GM11168 (cell line): ENCODE results near the gene MPC1.

Experiments
- in situ Hi-C: fragments of 300-500 bp; cut with MboI; formaldehyde crosslinking; loops from one replicate; pipeline ENCODE4 v1.12.0; 2022; ENCODE audit warnings: low sequenced_read_pairs; ENCODE audit not compliant: unreplicated experiment

MPC1 gene

DNA sequence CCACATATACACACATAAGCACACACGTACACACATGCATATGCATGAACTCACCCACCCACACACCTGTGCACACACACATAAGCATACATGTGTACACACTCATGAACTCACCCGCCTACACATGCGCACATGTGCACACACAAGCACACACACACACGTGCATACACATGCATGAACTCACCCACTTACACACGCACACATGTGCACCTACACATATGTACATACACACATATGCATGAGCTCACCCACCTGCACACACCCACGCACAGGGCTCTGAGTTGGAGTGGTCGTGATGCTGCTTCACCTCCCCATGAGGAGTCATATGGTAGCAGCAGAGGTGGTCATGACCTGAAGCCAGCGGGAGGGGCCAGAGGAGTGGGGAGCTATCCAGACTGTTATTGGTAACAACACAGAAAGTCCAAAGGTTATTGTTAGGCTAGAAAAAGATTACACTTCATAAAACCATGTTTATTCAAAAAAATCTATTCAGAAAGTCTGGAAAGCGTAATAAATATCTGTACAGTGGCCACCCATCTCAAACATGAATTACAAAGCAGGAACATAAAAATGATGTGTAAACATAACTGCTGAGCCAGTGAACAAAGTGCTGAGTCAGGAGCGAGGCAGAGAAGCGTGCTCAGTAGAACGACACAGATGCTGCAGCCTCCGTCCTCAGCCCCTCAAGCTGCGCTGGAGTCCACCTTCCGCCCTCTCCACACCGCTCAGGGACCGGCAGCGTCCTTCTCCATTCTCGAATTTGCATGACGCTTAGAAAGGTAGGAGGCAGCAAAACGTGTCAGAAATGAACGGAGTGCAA lies 26.4 kb upstream of the MPC1 start:
- in situ Hi-C loops: no loop called here

DNA sequence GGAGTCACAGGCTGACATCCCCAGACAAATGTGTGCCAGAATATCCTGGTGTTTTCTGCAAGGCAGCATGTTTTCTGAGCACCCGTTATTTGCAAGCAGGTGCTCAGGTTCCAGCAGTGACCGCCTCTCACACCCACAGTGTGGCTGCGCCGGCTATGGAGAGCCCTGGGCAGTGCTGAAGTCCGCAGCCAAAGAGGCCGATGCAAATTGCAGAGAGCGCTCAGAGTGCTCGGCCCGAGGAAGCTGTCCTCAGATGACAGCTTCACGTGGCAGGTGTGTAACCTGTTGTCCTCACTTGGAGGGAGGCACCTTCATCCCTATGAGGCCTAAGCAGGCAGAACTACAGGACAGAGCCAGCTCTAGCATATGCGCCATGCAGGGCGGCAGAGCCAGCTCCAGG lies 23.5 kb upstream of the MPC1 start:
- in situ Hi-C loops: no loop called here

- in situ Hi-C loops: no loop called here
Observed at GRCh38 chr6:166405386-166405785, 22.6 kb upstream of the MPC1 start.

DNA sequence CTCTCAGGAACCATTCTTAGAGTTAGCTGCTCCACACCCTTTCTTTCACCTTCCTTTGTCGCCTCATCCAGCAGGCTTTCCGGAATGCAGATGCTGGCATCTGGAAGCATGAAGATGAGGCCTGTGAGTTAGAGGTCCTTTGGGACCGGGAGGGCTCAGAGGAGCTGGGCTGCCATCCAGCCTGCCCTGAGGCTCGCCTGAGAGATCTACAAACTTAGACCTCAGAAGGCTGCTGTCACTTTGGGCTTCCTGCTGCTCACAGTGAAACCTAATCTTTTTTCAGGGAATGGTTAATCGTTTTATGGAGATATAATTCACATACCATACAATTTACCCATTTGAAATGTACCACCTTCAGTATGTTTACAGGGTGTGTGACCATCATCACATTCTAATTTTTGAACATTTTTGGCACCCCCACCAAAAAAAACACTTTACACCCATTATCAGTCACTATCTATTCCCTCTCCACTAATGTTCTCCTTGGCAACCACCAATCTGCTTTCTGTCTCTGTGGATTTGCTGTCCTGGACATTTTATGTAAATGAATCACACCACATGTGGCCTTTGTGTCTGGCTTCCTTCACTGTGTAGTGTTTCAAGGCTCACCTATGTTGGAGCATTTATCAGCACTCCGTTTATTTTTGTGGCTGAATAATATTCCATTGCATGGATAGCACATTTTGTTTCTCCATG lies 20.0 kb upstream of the MPC1 start:
- in situ Hi-C loops: loop anchor here (5.0 kb wide), 1 partner anchor 125 kb away; no protein-coding TSS in a partner anchor

DNA sequence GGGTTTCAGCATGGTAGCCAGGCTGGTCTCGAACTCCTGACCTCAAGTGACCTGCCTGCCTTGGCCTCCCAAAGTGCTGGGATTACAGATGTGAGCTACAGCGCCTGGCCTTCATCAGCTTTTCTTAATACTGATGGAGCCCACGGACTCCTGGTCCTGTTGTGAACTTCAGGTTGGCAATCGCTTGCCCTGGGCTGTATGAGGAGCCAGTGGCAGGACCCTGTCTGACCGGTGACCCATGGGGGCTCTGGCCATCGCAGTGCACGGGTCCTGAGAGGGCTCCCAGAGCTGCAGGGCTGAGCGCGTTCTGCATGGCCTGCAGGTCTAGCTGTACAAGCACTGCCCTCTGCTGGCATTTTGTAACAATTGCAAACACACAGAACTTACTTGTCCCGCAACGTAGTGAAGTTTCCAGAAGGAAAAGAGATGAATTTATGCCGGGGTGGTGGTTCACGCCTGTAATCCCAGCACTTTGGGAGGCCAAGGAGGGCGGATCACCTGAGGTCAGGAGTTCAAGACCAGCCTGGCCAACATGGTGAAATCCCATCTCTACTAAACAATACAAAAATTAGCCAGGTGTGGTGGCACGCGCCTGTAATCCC lies 18.0 kb upstream of the MPC1 start:
- in situ Hi-C loops: loop anchor here (5.0 kb wide), 1 partner anchor 123 kb away; no protein-coding TSS in a partner anchor

GRCh38 chr6:166400181-166400580 lies 17.4 kb upstream of the MPC1 start:
- in situ Hi-C loops: loop anchor here (5.0 kb wide), 1 partner anchor 123 kb away; no protein-coding TSS in a partner anchor

- in situ Hi-C loops: loop anchor here (5.0 to 25.0 kb wide), 2 partner anchors 101 to 511 kb away; no protein-coding TSS in a partner anchor
Observed at GRCh38 chr6:166398348-166398747, 15.6 kb upstream of the MPC1 start.

- in situ Hi-C loops: loop anchor here (5.0 to 25.0 kb wide), 2 partner anchors 101 to 511 kb away; no protein-coding TSS in a partner anchor
Observed at GRCh38 chr6:166397849-166398248, 15.1 kb upstream of the MPC1 start.

GRCh38 chr6:166395778-166396177 lies 13.0 kb upstream of the MPC1 start:
- in situ Hi-C loops: loop anchor here (5.0 to 25.0 kb wide), 2 partner anchors 98 to 508 kb away; no protein-coding TSS in a partner anchor

GRCh38 chr6:166395351-166395750 lies 12.6 kb upstream of the MPC1 start:
- in situ Hi-C loops: loop anchor here (5.0 to 25.0 kb wide), 2 partner anchors 98 to 508 kb away; no protein-coding TSS in a partner anchor

DNA sequence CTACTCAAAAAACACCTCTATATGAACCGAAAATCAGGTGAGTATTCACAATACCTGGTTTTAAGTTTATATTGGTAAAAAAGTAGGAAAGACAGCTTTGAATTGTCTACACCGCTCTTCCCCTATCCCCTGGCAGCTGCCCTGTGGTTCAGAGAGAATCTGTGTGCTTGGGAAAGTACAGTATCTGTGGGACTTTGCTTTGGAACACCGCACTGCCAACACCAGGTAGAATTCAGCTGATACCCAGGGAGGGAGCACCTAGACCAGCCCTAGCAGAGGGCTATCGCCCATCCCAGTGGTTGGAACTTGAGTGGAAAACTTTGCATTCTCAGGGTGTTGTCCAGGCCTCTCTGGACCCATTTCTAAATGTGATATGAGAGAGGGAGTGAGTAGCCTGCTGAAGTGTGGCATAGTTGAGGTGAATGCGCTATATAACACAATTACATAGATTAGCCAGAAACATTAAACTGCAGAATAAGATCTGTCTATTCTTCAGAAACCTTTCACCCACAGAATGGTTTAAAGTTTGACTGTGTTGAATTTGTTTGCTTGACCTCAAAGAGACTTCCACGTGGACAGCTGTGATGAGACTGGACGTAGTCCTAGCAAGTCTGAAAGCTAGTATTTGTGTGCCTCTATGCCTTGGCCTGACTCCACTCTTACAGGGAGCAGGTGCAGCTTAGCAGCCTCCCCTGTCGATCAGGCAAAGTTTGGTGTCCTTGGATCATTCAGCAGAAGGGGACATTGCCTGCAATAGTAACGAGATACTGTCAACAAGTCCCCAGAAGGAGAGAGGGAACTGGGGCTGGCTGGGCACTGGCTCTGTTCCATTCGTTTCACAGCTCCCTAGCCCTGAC lies 11.5 kb upstream of the MPC1 start:
- in situ Hi-C loops: loop anchor here (25.0 kb wide), 1 partner anchor 507 kb away; no protein-coding TSS in a partner anchor

DNA sequence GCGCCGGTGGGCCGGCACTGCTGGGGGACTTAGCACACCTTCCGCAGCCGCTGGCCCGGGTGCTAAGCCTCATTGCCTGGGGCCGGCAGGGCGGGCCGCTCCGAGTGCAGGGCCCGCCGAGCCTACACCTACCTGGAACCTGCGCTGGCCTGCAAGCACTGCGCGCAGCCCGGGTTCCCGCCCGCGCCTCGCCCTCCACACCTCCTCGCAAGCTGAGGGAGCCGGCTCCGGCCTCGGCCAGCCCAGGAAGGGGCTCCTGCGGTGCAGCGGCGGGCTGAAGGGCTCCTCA lies 10.7 kb upstream of the MPC1 start:
- in situ Hi-C loops: loop anchor here (25.0 kb wide), 1 partner anchor 506 kb away; no protein-coding TSS in a partner anchor

DNA sequence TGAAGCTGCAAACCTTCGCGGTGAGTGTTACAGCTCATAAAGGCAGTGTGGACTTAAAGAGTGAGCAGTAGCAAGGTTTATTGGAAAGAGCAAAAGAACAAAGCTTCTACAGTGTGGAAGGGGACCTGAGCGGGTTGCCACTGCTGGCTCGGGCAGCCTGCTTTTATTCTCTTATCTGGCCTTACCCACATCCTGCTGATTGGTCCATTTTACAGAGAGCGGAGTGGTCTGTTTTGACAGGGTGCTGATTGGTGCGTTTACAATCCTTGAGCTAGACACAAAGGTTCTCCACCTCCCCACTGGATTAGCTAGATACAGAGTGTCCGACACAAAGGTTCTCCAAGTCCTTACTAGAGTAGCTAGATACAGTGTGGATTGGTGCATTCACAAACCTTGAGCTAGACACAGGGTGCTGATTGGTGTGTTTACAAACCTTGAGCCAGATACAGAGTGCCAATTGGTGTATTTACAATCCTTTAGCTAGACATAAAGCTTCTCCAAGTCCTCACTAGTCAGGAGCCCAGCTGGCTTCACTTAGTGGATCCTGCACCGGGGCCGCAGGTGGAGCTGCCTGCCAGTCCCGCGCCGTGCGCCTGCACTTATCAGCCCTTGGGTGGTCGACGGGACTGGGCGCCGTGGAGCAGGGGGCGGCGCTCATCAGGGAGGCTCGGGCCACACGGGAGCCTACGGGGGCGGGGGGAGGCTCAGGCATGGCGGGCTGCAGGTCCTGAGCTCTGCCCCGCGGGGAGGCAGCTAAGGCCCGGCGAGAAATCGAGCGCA lies 10.2 kb upstream of the MPC1 start:
- in situ Hi-C loops: loop anchor here (25.0 kb wide), 1 partner anchor 506 kb away; no protein-coding TSS in a partner anchor

DNA sequence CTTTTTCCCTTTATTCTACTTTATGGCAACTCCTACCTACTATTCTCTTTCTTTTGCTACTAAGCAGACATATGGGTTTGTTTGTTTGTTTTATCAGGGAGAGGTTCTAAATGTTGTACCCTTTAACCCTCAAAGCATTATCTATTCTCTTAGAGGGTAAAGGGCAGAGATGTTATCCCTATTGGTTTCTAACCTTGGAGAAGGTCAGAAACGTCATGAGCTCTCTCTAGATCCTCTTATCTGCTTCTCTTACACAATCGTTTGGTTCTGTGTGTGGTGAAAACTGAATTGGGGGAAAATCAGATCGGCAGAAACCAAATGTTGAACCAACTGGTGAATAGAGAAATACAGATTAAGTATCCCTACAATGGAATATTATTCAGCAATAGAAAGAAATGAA lies 6.4 kb upstream of the MPC1 start:
- in situ Hi-C loops: loop anchor here (25.0 kb wide), 1 partner anchor 502 kb away; no protein-coding TSS in a partner anchor

- in situ Hi-C loops: loop anchor here (25.0 kb wide), 1 partner anchor 501 kb away; no protein-coding TSS in a partner anchor
Observed at GRCh38 chr6:166388290-166389004, 5.7 kb upstream of the MPC1 start.

- in situ Hi-C loops: loop anchor here (25.0 kb wide), 1 partner anchor 500 kb away; no protein-coding TSS in a partner anchor
Observed at GRCh38 chr6:166387642-166388289, 5.0 kb upstream of the MPC1 start.

DNA sequence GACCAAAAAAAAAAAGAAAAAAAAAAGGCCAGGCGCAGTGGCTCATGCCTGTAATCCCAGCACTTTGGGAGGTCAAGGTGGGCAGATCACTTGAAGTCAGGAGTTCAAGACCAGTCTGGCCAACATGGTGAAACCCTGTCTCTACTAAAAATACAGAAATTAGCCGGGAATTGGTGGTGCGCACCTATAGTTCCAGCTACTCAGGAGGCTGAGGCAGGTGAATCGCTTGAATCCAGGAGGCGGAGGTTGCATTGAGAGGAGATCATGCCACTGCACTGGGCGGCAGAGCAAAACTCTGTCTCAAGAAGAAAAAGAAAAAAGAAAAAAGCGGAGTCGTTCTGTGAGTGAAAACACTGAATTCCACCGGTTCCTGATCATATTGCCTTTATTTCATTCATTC lies 4.4 kb upstream of the MPC1 start:
- in situ Hi-C loops: loop anchor here (25.0 kb wide), 1 partner anchor 500 kb away; no protein-coding TSS in a partner anchor

GRCh38 chr6:166386111-166386510 lies 3.4 kb upstream of the MPC1 start:
- in situ Hi-C loops: loop anchor here (25.0 kb wide), 1 partner anchor 499 kb away; no protein-coding TSS in a partner anchor
